Skeletal muscle tissue (tissue), 4 donors: ENCODE data around the gene KEL. TPM values are rescaled to one million over a fixed set of nuclear protein-coding genes. Genes with fewer than 3 reads are reported as not detected.

ENCODE experiments used
- H3K27ac ChIP-seq: one replicate; pipeline ENCODE4 v1.7.0; 2013; ENCODE audit warnings: mild to moderate bottlenecking, low read depth, low read length, inconsistent platforms
- H3K27me3 ChIP-seq, 3 donors: one replicate each; pipeline ENCODE4 v1.7.0; 2013; ENCODE audit warnings: low read length in 3 of 3; ENCODE audit not compliant: control insufficient read depth in 3 of 3, insufficient read depth in 3 of 3
- H3K36me3 ChIP-seq, 3 donors: one replicate each; pipeline ENCODE4 v1.7.0; 2013; ENCODE audit warnings: low read length in 3 of 3; ENCODE audit not compliant: control insufficient read depth in 3 of 3, insufficient read depth in 3 of 3
- H3K4me1 ChIP-seq, 3 donors: one replicate each; pipeline ENCODE4 v1.7.0; 2013; ENCODE audit warnings: low read length in 3 of 3, mild to moderate bottlenecking in 3 of 3; ENCODE audit not compliant: control insufficient read depth in 3 of 3, insufficient read depth in 3 of 3
- H3K4me3 ChIP-seq, 3 donors: one replicate each; pipeline ENCODE4 v1.7.0; 2013; ENCODE audit warnings: low read length in 3 of 3
- H3K9ac ChIP-seq, 3 donors: one replicate each; pipeline ENCODE4 v1.7.0; 2013; ENCODE audit warnings: low read length in 3 of 3, mild to moderate bottlenecking in 3 of 3, moderate library complexity in 2 of 3, low read depth in 1 of 3
- H3K9me3 ChIP-seq, 3 donors: one replicate each; pipeline ENCODE4 v1.7.0; 2013; ENCODE audit warnings: low read length in 3 of 3; ENCODE audit not compliant: control insufficient read depth in 3 of 3
- total RNA-seq: library from RNA; depleted of rRNA; stranded (reverse); fragments of >200 nt; gene quantifications from one replicate; pipeline ENCODE4 v1.2.3, GENCODE V29; 2014
- donor health status: Osteomylitis.

The KEL gene
- total RNA-seq, 1 donor from 2014 or later: 3.1 TPM

DNA sequence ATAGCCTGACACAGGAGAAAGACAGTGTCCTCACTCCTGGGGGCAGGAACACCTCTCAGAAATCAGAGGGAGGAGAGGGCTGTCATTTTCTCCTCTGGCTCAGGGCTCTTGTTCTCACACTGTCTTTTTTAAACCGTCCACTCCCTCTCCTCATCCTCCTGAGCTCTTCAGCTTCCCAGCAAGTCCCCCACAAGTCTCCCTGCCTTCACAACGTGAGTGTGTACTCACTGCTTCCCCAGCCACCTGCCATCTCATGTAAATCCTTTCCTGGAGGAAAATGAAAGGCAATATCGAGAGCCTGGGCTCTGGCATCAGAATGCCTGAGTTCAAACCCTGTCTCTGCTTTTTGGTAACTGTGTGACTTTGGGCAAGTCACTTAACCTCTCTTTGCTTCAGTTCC, 17.2 kb downstream of the KEL start:
- H3K9ac ChIP-seq: no peak overlapping the region
- H3K27me3 ChIP-seq: no peaks in the 10 kb centered on the region
- no peak overlapping the region for H3K4me3 ChIP-seq
- H3K36me3 ChIP-seq: no peaks in the 10 kb centered on the region
- no peaks in the 10 kb centered on the region for H3K4me1 ChIP-seq
- H3K27ac ChIP-seq: no peak overlapping the region
- H3K9me3 ChIP-seq: peaks cover 0 to 3% (median 0%) of the 10 kb centered on the region in 3 donors

DNA sequence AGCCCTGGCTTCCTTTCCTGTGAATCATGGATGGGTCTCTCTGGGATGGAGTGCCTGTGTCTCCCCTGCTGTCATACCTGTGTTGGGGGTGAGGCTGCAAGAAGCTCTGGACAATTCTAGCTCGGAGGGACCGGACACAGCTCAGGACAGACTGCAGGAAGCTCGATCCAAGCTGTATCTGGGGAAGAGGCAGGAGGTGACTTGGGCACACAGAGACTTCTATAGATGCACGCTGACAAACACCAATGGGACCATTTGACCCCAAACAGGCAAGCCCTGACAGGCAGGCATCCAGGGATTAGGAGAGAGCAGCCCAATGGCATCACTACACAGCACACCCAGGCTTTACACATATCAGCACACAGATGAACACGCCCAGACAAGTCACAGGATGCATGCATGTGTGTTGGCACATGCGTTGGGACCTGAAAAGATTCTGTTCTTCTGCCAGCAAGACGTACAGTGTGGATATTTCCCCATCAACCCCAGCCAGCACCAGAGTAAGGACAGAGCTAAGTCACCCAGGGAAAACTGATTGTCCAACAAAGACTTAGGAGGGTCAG, 18.4 kb downstream of the KEL start:
- H3K4me3 ChIP-seq: no peak overlapping the region
- peaks cover 0 to 3% (median 0%) of the 10 kb centered on the region in 3 donors for H3K9me3 ChIP-seq
- H3K4me1 ChIP-seq: no peaks in the 10 kb centered on the region
- H3K27ac ChIP-seq: no peak overlapping the region
- H3K36me3 ChIP-seq: no peaks in the 10 kb centered on the region
- no peak overlapping the region for H3K9ac ChIP-seq
- H3K27me3 ChIP-seq: no peaks in the 10 kb centered on the region

DNA sequence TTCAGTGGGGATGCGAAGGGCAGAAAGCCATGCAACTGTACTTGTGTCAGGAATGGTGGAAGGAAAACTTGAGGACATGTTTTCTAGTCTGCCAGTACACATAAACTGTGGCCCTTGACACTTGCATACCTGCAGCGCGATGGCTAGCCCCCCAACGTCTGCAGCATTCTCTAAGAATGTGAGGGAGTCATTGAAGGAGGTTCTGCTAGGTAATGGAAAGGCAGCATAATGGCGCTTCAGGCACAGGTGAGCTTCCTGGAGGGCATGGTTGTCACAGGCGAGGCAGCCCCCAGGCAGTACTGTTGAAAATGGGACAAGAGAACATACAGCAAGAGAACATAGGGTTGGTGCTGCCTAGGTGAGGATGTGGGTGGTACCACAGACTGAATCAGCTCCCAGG, 19.4 kb downstream of the KEL start:
- Histone ChIP-seq H3K27me3 (no peaks in the 10 kb centered on the region), H3K9me3 (peaks cover 0 to 3% (median 0%) of the 10 kb centered on the region in 3 donors), H3K9ac (no peak overlapping the region), H3K27ac (no peak overlapping the region), H3K36me3 (no peaks in the 10 kb centered on the region), H3K4me1 (no peaks in the 10 kb centered on the region), H3K4me3 (no peak overlapping the region)

DNA sequence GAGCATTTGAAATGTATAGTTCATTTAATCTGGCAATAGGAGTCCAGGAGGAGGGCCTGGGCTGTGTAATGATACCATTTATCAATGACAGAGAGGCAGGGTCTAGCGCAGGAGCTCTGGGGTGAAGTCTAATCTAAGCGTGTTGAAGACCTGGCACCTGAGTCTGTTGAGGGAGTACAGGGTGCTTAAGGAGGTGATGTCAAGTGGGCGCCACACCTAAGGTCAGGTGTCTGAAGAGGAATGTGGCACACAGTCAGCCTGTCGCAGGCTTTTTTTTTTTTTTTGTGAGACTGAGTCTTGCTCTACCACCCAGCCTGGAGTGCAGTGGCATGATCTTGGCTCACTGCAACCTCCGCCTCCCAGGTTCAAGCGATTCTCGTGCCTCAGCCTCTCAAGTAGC, 20.6 kb downstream of the KEL start:
- Histone ChIP-seq H3K4me3 (no peak overlapping the region), H3K9ac (no peak overlapping the region), H3K36me3 (no peaks in the 10 kb centered on the region), H3K27ac (no peak overlapping the region), H3K27me3 (no peaks in the 10 kb centered on the region), H3K4me1 (no peaks in the 10 kb centered on the region), H3K9me3 (peaks cover 0 to 3% (median 0%) of the 10 kb centered on the region in 3 donors)

DNA sequence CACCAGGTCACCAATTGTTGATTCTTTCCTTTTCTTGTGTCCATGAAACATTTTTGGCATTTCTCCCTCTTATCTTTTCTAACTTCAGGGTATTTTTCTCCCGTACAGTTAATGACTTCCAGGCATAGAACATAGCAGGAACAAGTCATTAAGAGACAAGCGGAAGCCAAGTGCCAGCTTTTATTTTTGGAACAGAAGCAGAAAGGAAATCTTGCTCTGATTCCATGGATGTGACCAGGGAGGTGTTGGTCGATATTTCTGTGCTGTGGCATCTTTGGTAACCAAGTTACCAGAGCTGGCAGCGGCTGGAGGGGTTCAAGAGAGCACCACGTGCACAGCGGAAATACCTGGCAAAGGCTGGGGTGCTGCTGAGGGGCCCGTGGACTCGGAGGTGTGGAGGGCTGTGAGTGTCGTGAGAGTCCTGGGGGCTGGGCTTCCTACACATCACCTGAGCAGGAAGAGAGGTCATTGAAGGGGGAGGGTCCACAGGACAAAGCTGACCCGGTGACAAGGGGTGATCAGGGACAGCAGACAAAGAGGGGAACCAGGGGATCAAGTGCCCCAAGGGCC, 21.1 kb downstream of the KEL start:
- Histone ChIP-seq H3K27ac (no peak overlapping the region), H3K4me1 (no peaks in the 10 kb centered on the region), H3K4me3 (no peak overlapping the region), H3K9me3 (peaks cover 0 to 3% (median 0%) of the 10 kb centered on the region in 3 donors), H3K27me3 (no peaks in the 10 kb centered on the region), H3K9ac (no peak overlapping the region), H3K36me3 (no peaks in the 10 kb centered on the region)

DNA sequence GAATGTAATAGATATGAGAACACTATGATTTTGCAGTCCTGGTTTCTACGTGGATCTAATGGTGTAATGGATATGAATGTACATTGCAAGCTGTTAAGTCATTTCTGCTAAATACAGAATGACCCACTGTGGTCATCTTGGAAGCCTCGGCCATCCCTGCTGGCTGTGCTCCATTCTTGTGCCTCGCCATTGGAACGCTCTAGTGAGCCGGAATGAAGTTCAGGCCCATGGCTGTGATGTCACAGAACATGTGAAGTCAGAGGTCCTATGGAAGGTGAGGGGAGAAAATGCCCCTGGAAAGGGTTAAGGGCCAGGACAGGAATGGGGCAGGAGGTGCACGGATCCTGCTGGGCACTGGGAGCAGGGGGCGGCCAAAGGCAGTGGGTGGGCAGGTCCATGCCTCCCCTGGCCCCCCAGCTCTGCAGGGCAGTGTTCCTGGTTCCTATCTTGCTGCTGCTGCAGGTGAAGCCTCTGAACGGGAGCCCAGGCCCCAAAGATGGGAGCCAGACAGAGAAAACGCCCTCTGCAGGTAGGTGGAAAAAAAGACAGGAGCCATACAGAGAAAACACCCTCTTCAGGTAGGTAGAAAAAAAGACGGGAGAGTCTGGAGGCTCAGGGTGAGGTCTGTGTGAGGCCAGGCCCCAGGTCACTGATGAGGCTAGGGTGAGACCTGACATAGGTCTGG, 22.8 kb downstream of the KEL start, which contains the start of gene LLCFC1:
TSS of gene LLCFC1 (plus strand) at position 259 of the 685 bp plus-strand sequence. CDS start at position 397, 138 bp downstream.
- Histone ChIP-seq H3K27ac (no peak within 1 kb of the TSS), H3K27me3 (no peaks in the 10 kb centered on the region), H3K36me3 (no peaks in the 10 kb centered on the region), H3K4me1 (no peaks in the 10 kb centered on the region), H3K4me3 (no peak within 1 kb of the TSS), H3K9ac (no peak within 1 kb of the TSS), H3K9me3 (peaks cover 0 to 3% (median 0%) of the 10 kb centered on the region in 3 donors)

DNA sequence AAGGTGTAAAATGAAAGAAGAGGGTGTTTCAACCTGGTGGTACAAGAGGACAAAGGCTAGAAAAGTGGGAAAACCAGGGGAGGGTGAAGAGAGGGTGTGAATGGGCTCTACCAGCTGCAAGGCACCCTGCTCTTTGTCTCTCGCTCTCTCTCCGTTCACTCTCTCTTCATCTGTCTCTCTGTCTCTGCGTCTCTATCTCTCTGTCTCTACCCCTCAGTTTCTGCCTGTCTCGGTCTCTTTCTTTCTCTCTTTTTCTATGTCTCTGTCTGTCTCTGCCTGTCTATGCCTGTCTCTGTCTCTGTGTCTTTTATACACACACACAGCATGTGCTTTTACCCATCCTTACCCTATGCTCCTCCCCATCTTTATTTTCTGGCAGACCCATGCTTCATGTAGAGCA, 23.6 kb downstream of the KEL start:
- Histone ChIP-seq H3K27me3 (peaks cover 0 to 5% (median 4%) of the 10 kb centered on the region in 3 donors), H3K9me3 (peaks cover 0 to 3% (median 0%) of the 10 kb centered on the region in 3 donors), H3K27ac (no peak overlapping the region), H3K4me1 (no peaks in the 10 kb centered on the region), H3K36me3 (no peaks in the 10 kb centered on the region), H3K4me3 (no peak overlapping the region), H3K9ac (no peak overlapping the region)

DNA sequence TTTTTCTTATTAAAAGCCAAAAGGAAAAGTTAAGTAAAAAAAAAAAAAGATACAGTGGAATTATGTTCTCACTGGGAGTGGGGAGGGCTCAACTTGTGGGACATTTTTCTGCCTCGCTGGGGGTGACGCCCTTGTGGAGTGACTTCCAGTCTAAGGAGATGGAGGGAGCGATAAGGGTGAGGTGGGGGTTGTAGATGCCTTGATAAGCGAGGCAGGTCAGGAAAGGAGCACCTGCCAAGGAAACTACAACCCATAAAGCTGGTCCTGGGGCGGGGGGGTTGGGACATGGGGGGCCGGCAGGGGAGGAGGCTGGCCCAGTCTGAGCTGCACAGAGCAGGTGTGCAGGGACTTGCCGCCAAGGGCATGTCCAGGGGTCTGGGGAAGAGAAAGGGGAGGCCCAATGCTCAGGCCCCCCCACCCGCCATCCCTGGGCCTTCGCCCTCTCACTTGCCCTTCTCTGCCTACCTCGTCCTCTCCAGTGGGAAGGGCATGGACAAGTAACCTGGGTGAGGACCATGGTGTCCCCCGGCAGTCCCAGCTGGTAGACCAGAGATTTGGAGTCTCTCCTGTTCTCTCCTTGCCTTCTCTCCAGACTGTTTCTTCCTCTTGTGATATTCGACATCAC, 26.1 kb downstream of the KEL start:
- Histone ChIP-seq H3K4me3 (no peak overlapping the region), H3K36me3 (no peaks in the 10 kb centered on the region), H3K9me3 (no peaks in the 10 kb centered on the region), H3K27me3 (peaks cover 0 to 9% (median 4%) of the 10 kb centered on the region in 3 donors), H3K4me1 (no peaks in the 10 kb centered on the region), H3K9ac (no peak overlapping the region), H3K27ac (no peak overlapping the region)

DNA sequence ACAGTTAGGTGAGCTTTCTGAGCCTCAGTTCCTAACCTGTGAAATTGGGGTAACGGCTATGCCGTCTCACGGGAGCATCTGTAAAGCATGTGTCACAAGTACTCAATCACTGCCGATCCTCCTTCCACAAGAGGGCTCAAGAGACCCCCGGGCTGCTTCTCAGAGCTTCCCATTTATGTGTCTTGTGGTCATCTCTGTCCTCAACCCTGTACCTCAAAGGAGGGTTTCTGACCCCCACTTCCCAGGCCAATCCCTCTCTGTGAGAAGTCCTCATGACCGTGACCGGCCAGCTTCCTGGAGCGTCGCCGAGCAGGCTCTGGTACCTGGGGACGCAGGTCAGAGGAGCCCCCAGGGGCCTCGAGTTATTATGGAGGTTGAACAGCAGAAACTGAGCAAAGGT, 28.1 kb downstream of the KEL start:
- H3K27me3 ChIP-seq: peaks cover 0 to 9% (median 4%) of the 10 kb centered on the region in 3 donors
- H3K36me3 ChIP-seq: no peaks in the 10 kb centered on the region
- no peak overlapping the region for H3K9ac ChIP-seq
- no peaks in the 10 kb centered on the region for H3K4me1 ChIP-seq
- H3K27ac ChIP-seq: no peak overlapping the region
- no peaks in the 10 kb centered on the region for H3K9me3 ChIP-seq
- no peak overlapping the region for H3K4me3 ChIP-seq

DNA sequence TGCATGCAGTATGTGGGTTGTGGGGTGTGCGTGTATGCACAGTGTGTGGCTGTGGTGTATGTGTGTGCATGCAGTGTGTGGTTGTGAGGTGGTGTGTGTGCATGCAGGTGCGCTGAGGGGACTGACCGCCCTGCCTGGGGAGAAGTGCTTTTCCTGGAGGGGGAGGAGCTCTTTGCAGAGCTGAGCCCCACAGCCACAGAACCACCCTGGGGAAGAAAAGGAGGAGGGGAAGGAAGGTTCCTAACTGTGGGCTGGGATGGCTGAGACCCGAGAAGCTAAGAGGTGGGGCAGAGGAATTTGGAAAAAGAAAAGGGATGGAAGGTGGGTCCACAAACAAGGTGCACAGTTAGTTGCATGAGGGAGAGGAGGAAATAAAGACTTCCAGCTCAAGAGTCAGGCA, 28.5 kb downstream of the KEL start, which contains the start of gene TRPV5:
TSS of gene TRPV5 (minus strand) at position 123 of the 400 bp plus-strand sequence. CDS start 287 bp downstream, outside the sequence.
- no peaks in the 10 kb centered on the region for H3K9me3 ChIP-seq
- no peak within 1 kb of the TSS for H3K9ac ChIP-seq
- no peak within 1 kb of the TSS for H3K4me3 ChIP-seq
- no peak within 1 kb of the TSS for H3K27ac ChIP-seq
- H3K4me1 ChIP-seq: no peaks in the 10 kb centered on the region
- H3K36me3 ChIP-seq: no peaks in the 10 kb centered on the region
- peaks cover 0 to 9% (median 4%) of the 10 kb centered on the region in 3 donors for H3K27me3 ChIP-seq
